Measurements from ENCODE around the gene AP5S1.
A peak's percentile ranks its signal among the peaks of the same experiment; 100 is the strongest.

The AP5S1 gene, protein sequence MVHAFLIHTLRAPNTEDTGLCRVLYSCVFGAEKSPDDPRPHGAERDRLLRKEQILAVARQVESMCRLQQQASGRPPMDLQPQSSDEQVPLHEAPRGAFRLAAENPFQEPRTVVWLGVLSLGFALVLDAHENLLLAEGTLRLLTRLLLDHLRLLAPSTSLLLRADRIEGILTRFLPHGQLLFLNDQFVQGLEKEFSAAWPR

DNA sequence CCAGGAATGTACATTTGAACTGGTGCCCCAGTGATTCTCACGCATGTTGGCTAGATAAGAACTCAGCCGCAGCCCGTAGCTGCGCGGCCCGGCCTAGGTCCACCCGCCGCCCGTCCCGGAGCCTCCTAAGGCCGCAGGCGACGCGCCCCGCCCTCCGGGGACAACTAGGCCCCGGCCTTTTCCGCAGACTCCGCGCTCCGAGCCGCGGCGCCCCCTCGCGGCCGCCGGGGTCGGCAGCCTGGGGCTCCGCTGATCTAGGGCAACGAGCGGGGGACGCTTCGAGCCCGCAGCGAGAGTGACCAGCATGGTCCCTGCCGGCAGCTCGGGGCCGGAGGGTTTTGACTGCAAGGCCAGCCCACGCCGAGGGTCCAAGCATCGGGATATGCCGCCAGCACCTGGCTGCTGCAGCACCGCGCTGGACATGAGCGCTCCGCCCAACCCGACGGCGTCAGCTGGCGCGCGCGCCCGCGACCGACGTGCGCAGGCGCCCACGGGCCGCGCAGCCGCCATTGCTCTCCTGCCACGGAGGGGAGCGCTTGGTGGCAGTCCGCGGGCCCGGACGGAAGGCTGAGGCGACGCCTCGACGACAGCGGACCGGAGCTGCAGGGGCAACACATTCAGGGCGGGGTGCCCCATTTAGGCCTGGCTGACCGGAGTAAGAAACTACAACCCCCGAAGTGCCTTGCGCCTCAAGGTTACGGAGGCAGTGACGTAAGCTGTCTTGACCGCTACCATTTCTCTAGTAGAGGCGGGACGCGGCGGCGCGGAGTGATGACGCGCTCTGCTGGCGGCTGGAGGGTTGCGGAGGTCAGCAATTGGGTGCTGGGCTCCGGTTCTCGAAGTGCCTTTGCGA lies at the start of gene AP5S1:
Gene AP5S1 (plus strand): TSS at position 500 of the 853 bp plus-strand sequence. CDS start 1,571 bp downstream, outside the sequence.
- peak; percentile 75 to 99 (median 94) for DNase-seq

DNA sequence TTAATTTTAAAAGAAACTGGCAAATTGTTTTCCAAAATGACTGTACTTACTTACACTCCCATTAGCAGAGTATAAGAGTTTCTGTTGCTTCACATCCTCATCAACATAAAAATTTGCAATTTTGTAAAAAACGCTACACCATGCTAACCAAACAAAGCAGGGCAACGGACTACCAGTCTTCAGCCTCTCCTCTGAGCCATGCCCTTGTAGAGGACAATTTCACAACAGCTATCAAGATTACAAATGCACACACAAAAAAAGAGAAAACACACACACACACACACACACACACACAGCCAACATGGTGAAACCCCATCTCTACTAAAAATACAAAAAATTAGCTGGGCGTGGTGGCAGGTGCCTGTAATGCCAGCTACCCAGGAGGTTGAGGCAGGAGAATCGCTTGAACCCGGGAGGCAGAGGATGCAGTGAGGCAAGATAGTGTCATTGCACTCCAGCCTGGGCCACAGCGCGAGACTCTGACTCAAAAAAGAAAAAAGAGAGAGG lies 48.7 kb upstream of the AP5S1 start:
- DNase-seq: no peak

DNA sequence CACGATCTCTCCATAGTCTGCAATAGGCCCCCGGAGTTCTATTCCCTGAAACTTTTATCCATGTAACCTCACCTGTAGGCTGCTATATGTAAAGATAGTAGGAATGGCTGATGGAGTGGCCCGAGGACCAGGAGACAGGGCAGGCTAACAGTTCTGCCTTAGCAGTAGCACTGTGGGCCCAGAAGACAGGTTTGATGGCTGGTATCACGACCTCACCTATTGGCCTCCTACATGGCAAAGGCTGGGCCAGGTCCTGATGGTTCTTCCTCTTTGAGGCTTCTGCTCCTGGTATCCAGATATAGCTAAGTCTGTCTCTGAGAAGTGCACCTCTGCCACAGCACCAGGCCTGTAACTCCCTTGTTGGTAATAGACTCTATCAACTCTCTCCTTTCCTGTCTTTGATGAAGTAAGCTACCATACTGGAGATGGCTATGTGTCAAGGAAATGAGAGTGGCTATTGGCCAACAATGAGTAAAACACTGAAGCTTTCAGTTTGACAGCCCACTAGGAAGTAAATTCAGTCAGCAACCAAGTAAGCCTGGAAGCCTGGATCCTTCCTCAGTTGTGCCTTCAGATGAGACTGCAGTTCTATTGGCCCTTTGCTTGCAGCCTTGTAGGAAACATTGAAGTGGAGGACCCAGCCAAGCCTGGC lies 44.8 kb upstream of the AP5S1 start:
- DNase-seq: no peak

DNA sequence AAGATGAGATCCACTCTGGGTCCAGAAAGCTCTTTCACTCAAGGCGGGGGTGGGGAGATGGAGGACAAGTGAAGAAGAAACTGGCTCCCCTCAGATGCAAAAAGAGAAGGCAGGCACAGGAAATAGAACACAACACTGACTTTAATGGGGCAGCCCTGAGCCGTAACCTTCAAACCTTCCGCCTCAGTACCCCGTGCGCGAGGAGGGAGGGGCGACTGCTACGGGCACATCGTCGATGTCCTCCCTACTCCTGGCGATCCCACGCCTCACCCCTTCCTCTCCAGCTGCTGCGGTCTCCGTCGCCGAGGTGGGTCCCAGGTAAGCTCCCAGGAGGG lies 43.0 kb upstream of the AP5S1 start:
- no peak for DNase-seq

DNA sequence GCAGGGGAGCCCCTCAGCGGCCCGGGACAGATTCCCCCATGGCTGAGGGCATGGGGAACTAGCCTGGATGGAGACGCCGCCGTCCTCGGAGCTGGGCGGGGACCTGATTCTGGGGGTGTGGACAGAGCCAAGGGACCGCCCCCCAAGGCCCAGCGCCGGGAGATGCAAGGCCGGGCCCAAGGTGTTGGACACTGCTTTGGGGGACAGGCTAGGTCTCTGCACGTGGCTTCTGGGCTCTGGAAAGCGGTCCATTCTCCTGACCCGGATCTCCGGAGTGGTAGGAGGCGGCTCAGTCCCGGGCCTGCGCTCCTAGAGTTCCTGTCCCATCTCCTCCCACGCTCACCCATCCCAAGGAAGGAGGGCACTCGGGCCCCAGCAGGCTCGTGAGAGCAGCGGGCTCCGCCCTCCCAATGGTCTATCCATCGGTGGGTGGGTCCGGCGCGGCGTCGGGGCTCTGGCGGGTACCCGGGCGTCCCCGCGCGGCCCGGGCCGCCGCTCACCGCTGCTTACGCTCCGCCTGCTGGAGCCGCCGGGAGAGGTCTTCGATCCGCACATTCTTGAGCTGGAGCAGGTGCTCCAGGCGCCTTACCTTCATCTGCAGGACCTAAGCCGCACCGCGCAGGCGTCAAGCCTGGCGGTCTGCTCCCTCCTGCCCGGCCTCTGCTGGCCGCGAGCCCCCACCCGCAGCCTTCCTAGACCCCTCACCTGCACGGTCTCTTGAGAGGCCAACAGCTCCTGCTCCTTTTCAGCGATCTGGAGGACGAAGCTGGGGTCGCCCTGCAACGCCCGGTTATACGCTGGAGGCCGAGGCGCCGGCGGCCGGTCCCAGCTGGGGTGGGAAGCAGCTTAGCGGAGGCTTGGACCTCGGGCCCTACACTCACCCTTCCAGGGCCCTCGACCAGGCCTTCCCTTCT lies 42.4 kb upstream of the AP5S1 start:
- peak in 8 of 56 donors; percentile 15 to 58 (median 30) for DNase-seq

DNA sequence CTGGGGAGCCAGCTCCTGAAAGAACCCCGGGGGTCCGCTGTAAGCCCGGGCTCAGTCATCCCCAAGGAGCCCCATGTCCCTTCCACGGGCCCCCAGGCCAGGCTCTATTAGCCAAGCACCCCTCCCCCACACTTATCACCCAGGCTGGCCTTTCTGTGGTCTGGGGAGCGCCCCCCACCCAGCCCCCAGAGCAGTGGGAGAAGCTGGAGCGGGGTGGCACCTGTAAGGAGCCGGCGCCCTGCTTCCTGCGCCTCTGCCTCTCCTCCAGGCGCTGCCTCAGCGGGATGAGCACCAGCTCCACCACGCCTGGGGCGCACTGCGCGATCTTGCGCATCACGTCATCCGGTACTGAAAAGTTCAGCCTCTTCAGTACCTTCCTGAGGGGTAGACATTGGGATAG lies 41.4 kb upstream of the AP5S1 start:
- peak in 3 of 56 donors; percentile 16 to 30 (median 28) for DNase-seq

DNA sequence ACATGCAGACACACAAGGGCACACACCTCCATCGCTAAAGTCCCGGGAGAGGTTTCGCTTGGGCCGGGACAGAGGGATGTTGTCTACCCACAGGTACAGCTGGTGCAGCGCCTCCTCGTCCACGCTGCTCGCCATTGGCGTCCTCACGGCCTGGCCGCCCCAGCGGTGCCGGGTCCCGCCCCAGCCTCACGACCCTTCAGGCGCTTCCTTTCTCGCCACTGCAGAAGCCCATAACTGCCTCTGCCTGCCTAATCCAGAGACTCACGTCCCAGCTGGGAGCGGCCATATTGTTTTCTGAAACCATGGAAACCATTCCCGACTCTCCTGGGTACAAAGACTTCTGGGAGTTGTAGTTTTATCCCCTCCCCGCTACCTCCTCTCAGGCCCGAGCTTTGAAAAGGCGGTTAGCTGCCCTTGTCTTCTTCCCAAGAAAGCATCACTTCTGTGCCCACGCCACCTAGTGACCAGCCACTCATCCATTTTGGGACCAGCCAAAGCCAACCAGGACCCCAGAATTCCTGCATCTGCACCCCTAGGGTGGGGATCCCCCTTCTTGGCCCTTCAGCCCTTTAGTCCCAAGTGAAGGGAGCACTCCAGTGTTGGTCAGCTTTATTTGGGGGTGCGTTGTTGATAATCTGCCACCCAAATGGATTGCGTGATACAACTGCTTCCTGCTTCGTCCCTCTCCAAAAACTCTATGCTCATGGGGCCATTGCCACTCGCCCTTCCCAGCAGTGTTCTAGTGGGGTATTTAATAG lies 39.0 kb upstream of the AP5S1 start, which contains the start of gene SPEF1:
Gene SPEF1 (minus strand): TSS at position 296 of the 758 bp plus-strand sequence. CDS start 161 bp downstream, at position 135.
- DNase-seq: peak in 52 of 56 donors; percentile 27 to 90 (median 68)

DNA sequence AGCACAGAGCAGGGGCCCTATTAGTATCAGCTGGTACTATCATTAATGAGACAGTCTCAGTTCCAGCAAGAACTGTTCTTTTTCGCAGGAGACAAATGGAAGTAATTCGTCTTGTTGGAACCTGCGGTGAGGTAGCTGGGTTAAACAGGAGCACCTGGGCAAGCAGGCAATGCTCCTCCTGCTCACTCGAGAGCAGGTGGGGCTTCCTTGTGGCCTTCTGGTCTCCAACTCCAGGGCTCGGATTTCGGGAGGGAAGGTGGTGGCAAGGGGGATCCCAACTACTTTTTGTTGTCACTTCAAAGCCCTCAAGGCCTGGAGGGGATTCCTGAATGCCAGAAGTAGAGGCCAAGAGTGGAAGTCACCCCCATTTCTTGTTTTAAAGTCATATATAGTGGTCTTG lies 37.8 kb upstream of the AP5S1 start:
- no peak for DNase-seq

DNA sequence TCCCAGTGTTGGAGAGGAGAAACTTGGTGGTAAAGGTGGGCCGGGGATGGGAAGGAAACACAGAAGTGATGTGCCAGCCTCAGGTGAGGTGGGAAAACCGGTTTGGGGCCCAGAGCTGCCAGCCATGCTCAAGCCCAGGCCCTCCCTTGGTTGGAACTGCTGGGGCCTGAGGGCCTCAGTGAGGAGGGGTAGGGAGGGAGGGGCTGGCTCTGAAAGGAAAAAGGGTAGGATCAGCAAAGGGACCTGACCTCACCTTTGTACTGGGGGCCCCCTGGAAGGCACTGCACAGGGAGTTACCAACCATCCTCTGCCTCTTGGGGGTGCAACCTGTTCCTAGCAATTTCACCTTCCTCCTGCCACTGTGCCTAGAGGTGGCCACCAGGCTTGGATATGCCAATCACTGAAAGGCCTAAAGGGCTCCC lies 37.3 kb upstream of the AP5S1 start:
- no peak for DNase-seq

DNA sequence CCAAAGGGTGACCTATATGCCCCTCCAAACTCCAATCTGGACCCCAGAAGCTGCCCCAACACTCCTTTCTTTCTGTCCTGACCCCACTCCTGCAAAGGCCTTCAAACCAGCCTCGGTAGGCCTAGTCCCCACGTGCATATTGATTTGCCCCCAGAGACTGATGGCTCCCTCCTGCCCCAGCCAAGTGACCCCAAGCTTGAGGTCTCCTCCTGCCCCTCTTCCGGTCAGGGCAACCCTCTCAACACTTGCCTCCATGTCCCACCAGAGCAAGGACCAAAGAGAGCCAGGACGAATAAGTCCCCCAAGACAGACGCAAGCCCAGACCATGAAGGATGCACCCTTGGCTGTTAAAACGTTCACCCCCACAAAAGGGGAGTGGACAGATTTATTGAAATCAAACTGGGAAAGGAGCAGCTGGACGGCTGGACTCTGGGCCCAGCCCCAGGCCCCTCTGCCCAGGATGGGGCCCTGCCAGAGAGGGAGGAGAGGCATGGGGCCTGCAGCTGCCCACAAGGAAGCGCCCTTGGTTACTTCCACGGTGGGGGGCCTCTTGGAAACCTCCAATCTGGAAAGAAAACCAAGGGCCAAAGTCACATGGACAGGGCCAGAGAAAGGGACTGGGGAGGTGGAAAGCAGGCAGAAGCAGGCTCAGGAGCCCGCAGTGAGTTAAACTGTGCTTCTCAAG lies 36.7 kb upstream of the AP5S1 start:
- no peak for DNase-seq

DNA sequence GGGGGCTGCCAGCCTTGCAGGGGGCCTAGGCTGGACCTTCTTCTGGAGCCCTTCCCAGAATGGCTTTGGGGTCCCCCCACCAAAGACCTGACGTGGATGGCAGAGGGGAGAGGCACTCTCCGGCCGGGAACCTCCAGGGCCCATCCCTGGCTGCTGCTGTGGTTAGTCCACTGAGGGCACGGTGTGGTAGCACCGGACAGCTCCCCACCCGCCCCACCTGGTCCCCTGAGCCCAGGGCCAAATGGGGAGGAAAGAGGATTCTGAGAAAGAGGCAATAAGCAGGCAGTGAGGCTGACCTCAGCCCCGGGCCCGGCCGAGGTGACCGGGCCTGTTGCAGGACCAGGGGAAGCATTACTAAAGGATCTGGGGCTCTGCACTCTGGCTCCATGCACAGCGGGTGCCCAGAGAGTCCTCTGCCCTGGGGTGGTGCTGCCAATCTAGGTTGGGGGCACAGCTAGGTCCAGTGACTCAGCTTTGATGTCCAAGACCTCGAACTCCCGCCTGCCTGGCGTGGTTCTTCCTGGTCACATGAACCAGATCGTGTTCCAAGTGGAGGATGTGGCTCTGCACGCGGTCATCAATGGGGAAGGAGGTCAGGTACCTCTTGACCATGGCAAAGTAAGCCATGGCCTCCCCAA lies 36.0 kb upstream of the AP5S1 start:
- DNase-seq: no peak

DNA sequence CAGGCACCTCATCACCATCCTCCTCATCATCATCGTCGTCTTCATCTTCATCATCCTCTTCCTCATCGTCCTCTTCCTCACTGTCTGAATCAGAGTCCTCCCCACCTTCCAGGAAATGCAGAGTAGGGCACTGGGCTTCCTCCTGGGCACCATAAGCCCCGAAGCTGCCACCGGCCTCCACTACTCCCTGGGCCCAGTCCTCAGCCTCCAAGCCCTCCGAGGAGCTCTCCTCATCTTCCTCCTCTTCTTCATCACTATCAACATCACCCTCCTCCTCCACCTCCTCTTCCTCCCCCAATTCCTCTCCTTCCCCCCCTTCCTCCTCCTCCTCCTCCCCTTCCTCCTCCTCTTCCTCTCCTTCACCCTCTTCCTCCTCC lies 35.5 kb upstream of the AP5S1 start:
- DNase-seq: no peak

DNA sequence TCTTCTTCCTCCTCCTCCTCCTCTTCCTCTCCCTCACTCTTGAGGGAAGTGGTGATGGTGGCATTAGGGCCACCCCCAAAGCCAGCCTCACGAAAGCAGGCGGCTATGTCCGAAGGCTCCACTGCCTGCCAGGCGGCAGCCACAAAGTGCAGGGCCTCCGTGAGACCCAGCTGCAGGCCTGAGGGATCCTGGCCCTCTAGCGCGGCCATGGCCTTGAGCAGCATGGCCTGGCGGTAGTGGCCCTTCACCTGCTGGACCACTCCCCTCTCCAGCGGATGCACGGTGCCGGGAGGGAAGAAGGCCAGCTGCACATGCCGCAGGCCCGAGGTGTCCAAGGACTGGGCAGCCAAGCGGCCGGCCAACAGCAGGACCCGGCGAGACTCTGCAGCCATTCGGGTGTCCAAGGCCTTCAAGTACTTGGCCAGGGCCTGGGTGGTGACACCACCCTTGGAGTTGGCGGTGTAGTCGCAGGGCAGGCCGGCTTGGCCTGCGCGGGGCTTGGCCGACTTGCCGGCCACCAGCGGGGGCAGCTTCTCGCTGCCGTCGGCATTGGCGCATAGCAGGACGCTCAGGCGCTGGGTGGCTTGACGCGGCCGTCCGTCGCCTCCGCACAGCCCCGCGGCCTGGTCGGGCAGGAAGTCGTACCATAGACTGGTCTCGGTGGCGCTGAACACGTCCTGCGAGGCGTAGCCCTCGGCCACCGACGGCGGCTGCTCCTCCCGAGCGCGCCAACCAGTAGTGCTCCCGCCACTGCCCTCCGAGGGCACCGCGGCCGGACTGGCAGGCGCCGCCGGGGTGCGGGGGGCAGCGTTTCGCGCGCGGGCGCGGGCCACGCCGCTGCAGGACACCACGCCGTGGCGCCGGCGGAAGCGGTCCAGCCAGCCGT lies 34.9 kb upstream of the AP5S1 start:
- DNase-seq: peak in 1 of 56 donors; percentile 26

DNA sequence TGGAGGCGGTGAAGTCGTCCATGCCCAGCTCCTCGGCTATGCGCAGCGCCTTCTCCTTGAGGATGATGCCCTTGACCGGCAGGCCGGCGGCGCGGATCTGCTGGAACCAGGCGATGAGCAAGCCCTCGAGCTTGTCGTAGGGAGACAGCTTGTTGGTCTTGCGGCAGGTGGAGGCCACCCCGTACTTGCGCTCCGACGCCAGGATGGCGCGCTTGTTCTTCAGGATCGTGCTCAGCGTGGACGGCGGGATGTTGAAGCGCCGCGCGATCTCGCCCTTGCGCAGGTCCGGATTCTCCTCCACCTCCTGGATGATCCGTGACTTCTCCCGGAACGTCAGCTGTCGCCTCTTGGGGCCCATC lies 34.2 kb upstream of the AP5S1 start:
- DNase-seq: peak in 15 of 56 donors; percentile 21 to 44 (median 33)

DNA sequence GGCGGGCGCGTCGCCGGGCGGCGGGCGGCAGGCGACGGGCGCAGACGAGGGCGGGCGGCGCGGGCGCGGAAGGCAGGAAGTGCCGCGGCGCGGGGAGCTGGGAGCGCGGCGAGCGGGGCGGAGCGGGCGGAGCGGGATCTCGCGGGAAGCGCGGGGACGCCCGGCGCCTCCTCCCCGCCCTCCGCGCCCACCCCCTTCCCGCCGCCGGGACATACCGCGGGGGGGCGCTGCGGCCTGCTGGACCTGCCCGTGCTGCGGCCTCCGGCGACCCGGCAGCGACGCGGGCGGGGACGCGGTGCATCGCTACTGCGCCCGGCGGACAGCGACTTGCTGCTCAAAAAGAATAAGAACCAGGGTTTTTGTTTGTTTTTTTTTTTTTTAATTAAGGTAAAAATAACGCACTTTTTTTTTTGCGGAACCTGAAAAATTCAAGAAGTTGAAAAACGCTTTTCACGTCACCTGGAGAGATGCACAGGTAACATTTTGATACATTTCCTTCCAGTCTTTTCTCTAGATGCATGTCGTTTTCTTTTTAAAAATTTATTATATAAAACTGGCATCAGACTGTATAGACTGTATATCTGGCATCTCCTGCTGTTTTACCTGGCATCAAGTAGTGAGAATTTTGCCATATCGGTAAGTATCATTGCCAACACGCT lies 33.6 kb upstream of the AP5S1 start, which contains the start of gene CENPB:
Gene CENPB (minus strand): TSS at position 76 of the 659 bp plus-strand sequence. CDS start 257 bp downstream, outside the sequence.
- peak in 54 of 56 donors; percentile 25 to 93 (median 72) for DNase-seq

DNA sequence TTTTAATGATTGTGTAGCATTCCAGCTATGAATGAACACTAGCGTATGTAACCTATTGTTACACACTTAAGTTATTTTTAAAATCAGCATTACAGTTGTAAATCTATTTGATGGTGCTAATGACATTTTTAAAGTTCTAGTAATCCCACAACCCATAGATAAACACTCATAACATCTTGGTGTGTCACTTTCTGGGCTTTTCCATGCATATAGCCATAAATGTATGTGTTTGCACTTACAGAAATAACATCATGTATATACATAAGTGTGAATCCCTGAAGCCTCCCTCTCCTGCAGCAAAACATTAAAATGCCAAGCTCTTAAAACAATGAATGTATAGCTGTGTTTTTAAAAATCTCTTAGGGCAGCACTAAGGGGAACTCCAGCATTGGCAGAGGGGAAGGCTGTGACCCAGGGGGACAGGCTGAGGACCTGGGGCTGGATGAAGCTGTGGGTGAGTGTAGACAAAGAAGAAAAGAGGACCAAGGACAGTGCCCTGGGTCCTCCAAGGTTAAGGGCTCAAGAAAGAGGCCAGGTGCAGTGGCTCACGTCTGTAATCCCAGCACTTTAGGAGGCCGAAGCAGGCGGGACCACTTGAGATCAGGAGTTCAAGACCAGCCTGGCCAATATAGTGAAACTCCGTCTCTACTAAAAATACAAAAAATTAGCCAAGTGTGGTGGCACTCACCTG lies 32.9 kb upstream of the AP5S1 start:
- DNase-seq: no peak
